ENCODE results near the gene SNX13. TPM values are rescaled to one million over a fixed set of nuclear protein-coding genes. Genes with fewer than 3 reads are reported as not detected.

SNX13 gene
- total and polyA plus RNA-seq, 9 of the 15 experiments (the other 6 are each of a cell fraction or from before 2014, with no cell fraction given) = 5.6 to 33.2 (median 25.4) TPM

DNA sequence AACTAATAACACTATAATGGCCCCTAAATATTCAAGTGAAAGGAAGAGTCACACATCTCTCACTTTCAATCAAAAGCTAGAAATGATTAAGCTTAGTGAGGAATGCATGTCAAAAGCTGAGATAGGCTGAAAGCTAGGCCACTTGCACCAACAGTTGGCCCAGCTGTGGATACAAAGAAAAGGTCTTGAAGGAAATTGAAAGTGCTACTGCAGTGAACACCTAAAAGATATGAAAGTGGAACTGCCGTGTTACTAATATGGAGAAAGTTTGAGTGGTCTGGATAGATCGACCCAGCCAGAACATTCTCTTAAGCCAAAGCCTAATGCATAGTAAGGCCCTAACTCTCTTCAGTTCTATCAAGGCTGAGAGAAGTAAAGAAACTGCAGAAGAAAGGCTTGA lies 12.1 kb upstream of the SNX13 start:
- no peak for DNase-seq (ENCODE audit: extremely low read depth in 1 of 4, low spot score in 3 of 4)
- no peak for FAIRE-seq
- no peaks in the 10 kb centered on the region for H3K79me2 ChIP-seq (ENCODE audit: control insufficient read depth, insufficient read depth, low read length)
- WGBS (ENCODE audit: insufficient coverage, low coverage, missing lambda C conversion rate) = 12% methylated on average over 2 of the region's 2 CpGs
- no peak overlapping the region for H3K9ac ChIP-seq (ENCODE audit: insufficient read depth in 1 of 2, low read depth in 2 of 2, low read length in 2 of 2)
- no peaks in the 10 kb centered on the region for H4K20me1 ChIP-seq (replicated peaks; ENCODE audit: control insufficient read depth, insufficient read depth, low read length)
- no peak for ATAC-seq
- no peaks in the 10 kb centered on the region for H3K9me3 ChIP-seq (replicated peaks; ENCODE audit: control insufficient read depth, insufficient read depth, low read depth, low read length)
- in situ Hi-C loops (cut with MboI) = no loop called here
- H2AFZ ChIP-seq (ENCODE audit: low read depth, low read length) = no peak overlapping the region
- ChIA-PET CTCF (ENCODE audit: low intra/inter-chr PET ratio) (no interaction called here), POLR2A (no interaction called here)
- no TSS peak for BruUV-seq (replicated peaks)
- no peaks in the 10 kb centered on the region for H3K36me3 ChIP-seq (ENCODE audit: control insufficient read depth, insufficient read depth, low read length)
- no peak overlapping the region for H3K4me2 ChIP-seq (ENCODE audit: insufficient read depth, low read length)
- no peaks in the 10 kb centered on the region for H3K27me3 ChIP-seq (ENCODE audit: control insufficient read depth in 2 of 2, insufficient read depth in 2 of 2, low read length in 2 of 2)
- intact Hi-C loops (cut with micrococcal nuclease) = no loop called here
- H3K4me1 ChIP-seq (replicated peaks in 1 of 2; ENCODE audit: control insufficient read depth in 2 of 2, insufficient read depth in 2 of 2, low read length in 2 of 2) = no peaks in the 10 kb centered on the region
- no peak overlapping the region for H3K4me3 ChIP-seq
- H3K27ac ChIP-seq (ENCODE audit: extremely low read depth, low read depth, low read length) = no peak overlapping the region
- TF ChIP-seq PTRF (tag; IDR thresholded peaks at IDR 0.05) (no peak), CHD4 (IDR thresholded peaks at IDR 0.05; ENCODE audit: insufficient read depth, insufficient replicate concordance, low read depth, low read length, poor library complexity, severe bottlenecking) (no peak), ADNP (tag; IDR thresholded peaks at IDR 0.05) (no peak), SAP30 (IDR thresholded peaks at IDR 0.05; ENCODE audit: borderline replicate concordance, insufficient read depth, low read depth, low read length, poor library complexity, severe bottlenecking) (no peak), NR4A1 (CRISPR knock-in tag; IDR thresholded peaks at IDR 0.05) (no peak), NR4A1 (tag; IDR thresholded peaks at IDR 0.05) (no peak), ZNF140 (CRISPR knock-in tag; IDR thresholded peaks at IDR 0.05) (no peak), ZNF696 (CRISPR knock-in tag; conservative IDR thresholded peaks at IDR 0.05) (no peak), NFE2 (IDR thresholded peaks at IDR 0.05; ENCODE audit: low read depth) (no peak), PHB (CRISPR knock-in tag; IDR thresholded peaks at IDR 0.05) (no peak), ZKSCAN1 (IDR thresholded peaks at IDR 0.05; ENCODE audit: low read depth, low read length) (no peak), ARID1B (IDR thresholded peaks at IDR 0.05) (no peak), HNRNPL (IDR thresholded peaks at IDR 0.05; ENCODE audit: low read depth, low read length) (no peak), SRSF1 (IDR thresholded peaks at IDR 0.05; ENCODE audit: low read depth, low read length) (no peak), POLR2A (conservative IDR thresholded peaks at IDR 0.05) (no peak), U2AF2 (optimal IDR thresholded peaks at IDR 0.05; ENCODE audit: low read depth, low read length) (no peak)
- TF ChIP-seq, protein P1, sequence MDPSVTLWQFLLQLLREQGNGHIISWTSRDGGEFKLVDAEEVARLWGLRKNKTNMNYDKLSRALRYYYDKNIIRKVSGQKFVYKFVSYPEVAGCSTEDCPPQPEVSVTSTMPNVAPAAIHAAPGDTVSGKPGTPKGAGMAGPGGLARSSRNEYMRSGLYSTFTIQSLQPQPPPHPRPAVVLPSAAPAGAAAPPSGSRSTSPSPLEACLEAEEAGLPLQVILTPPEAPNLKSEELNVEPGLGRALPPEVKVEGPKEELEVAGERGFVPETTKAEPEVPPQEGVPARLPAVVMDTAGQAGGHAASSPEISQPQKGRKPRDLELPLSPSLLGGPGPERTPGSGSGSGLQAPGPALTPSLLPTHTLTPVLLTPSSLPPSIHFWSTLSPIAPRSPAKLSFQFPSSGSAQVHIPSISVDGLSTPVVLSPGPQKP (CRISPR knock-in tag; IDR thresholded peaks at IDR 0.05) = no peak
- H3K9me1 ChIP-seq (ENCODE audit: control insufficient read depth, insufficient read depth, low read length) = no peaks in the 10 kb centered on the region

Measured in K562 (cell line).